GM10248 (cell line): Measurements from ENCODE around the gene POU2F1.
A peak's percentile ranks its signal among the peaks of the same experiment; 100 is the strongest.

ENCODE experiments used
- CTCF ChIA-PET: fragments of 300-600 bp; sonication (Branson Sonifier 250); formaldehyde crosslinking; extraction: SDS; loops from one replicate; lab custom pipeline; 2021; ENCODE audit warnings: antibody characterized with exemption; lab: Yijun Ruan, JAX
- POLR2A ChIA-PET: fragments of 350-650 bp; sonication (Branson Sonifier 250); formaldehyde crosslinking; extraction: SDS; loops from one replicate; lab custom pipeline; 2020; ENCODE audit warnings: antibody characterized with exemption; lab: Yijun Ruan, JAX
- DNase-seq: peaks from one replicate; pipeline ENCODE4 v3.0.0; 2012; ENCODE audit errors: extremely low spot score
- TF ChIP-seq, protein P1 (sequence below): IDR thresholded peaks from 2 replicates; pipeline ENCODE4 v1.5.1; 2012; ENCODE audit warnings: mild to moderate bottlenecking, low read depth; ENCODE audit errors: extremely low read depth, missing control alignments, control extremely low read depth

Gene POU2F1

GRCh38 chr1:167454894-167455785 lies 234.5 kb downstream of the POU2F1 start:
- DNase-seq, result peak; percentile 67
- ChIA-PET POLR2A (interaction anchor here (0.6 kb wide), 1 partner anchor 99 kb away, joined by 3 read pairs; the partner anchor contains the start of gene CREG1), CTCF (interaction anchor here (0.8 to 3.0 kb wide), 16 partner anchors 7 to 545 kb away, joined by 3 to 12 read pairs (median 4); no protein-coding TSS in a partner anchor)
- TF ChIP-seq, protein P1, sequence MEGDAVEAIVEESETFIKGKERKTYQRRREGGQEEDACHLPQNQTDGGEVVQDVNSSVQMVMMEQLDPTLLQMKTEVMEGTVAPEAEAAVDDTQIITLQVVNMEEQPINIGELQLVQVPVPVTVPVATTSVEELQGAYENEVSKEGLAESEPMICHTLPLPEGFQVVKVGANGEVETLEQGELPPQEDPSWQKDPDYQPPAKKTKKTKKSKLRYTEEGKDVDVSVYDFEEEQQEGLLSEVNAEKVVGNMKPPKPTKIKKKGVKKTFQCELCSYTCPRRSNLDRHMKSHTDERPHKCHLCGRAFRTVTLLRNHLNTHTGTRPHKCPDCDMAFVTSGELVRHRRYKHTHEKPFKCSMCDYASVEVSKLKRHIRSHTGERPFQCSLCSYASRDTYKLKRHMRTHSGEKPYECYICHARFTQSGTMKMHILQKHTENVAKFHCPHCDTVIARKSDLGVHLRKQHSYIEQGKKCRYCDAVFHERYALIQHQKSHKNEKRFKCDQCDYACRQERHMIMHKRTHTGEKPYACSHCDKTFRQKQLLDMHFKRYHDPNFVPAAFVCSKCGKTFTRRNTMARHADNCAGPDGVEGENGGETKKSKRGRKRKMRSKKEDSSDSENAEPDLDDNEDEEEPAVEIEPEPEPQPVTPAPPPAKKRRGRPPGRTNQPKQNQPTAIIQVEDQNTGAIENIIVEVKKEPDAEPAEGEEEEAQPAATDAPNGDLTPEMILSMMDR, result no peak

GRCh38 chr1:167455786-167456446 lies 235.2 kb downstream of the POU2F1 start:
- ChIA-PET CTCF (interaction anchor here (0.8 to 3.0 kb wide), 13 partner anchors 8 to 398 kb away, joined by 3 to 12 read pairs (median 3); no protein-coding TSS in a partner anchor), POLR2A (no interaction called here)
- DNase-seq, result peak; percentile 55
- TF ChIP-seq, protein P1, result no peak

DNA sequence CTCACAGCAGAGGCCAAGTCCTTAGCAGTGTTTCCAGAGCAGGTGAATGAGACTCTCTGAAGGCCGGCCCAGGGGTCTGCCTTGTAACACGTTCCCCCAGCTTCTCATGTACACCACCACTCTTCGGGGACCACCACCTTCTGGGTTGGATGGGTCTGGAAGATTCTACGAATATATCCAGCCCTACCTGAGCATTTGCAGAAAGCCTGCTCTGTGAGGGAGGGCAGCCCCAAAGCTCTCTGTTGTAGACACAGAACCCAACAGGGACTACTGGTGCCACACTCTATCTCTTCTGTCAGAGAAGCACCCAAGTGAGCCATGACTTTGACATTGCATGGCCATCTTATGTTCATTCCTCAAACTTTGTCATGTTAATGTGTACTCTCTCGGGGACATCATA lies 235.8 kb downstream of the POU2F1 start:
- ChIA-PET CTCF (interaction anchor here (1.0 to 3.0 kb wide), 12 partner anchors 9 to 398 kb away, joined by 3 to 12 read pairs (median 4); no protein-coding TSS in a partner anchor), POLR2A (no interaction called here)
- TF ChIP-seq, protein P1, result no peak
- no peak for DNase-seq

DNA sequence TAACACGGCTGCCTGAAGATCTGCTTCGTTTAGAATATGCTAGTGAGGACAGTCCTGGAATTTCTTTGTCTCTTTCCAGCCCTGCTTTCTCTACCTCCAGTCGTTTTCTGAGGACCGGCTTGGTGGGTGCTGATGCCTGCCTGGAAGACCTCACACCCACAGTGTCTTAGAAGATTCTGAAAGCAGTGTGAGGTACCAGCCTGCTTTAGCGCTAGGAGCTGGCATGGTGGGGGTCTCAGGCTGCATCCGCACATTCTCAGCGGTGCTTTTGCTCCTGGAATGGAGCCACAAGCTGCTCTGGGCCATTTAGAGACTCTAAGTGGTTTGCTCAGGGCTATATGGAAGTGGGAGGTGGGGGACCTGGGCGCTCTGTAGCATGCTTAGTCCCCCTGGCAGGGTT lies 236.2 kb downstream of the POU2F1 start:
- ChIA-PET CTCF (interaction anchor here (0.9 to 2.5 kb wide), 11 partner anchors 12 to 399 kb away, joined by 3 to 8 read pairs (median 4); no protein-coding TSS in a partner anchor), POLR2A (no interaction called here)
- no peak for DNase-seq
- TF ChIP-seq, protein P1, result no peak

GRCh38 chr1:167457936-167458584 lies 237.4 kb downstream of the POU2F1 start:
- DNase-seq, result no peak
- TF ChIP-seq, protein P1, result no peak
- ChIA-PET POLR2A (no interaction called here), CTCF (interaction anchor here (0.9 to 2.5 kb wide), 8 partner anchors 10 to 392 kb away, joined by 3 to 8 read pairs (median 4); no protein-coding TSS in a partner anchor)
